Type B pancreatic cell (in vitro differentiated cells): ENCODE results near the gene CCDC33. TPM values are rescaled to one million over a fixed set of nuclear protein-coding genes. Genes with fewer than 3 reads are reported as not detected.
A peak's percentile ranks its signal among the peaks of the same experiment; 100 is the strongest.

ENCODE experiments used
- DNase-seq: peaks from one replicate; pipeline ENCODE4 v3.0.0; 2021; ENCODE audit warnings: mixed read lengths; ENCODE audit not compliant: unreplicated experiment; ENCODE audit errors: extremely low spot score
- H3K27ac Mint-ChIP-seq: 2 replicates; pipeline ENCODE4 v1.8.0; 2021; ENCODE audit warnings: mild to moderate bottlenecking, mixed read lengths
- H3K27me3 Mint-ChIP-seq: 2 replicates; pipeline ENCODE4 v1.8.0; 2021; ENCODE audit warnings: mixed read lengths
- H3K36me3 Mint-ChIP-seq: 2 replicates; pipeline ENCODE4 v1.8.0; 2021; ENCODE audit warnings: mixed read lengths
- H3K4me1 Mint-ChIP-seq: one replicate; pipeline ENCODE4 v1.8.0; 2021; ENCODE audit warnings: mixed read lengths; ENCODE audit not compliant: unreplicated experiment
- H3K4me3 Mint-ChIP-seq: 2 replicates; pipeline ENCODE4 v1.8.0; 2021; ENCODE audit warnings: mild to moderate bottlenecking, mixed read lengths
- H3K9me3 Mint-ChIP-seq: 2 replicates; pipeline ENCODE4 v1.8.0; 2021; ENCODE audit warnings: mixed read lengths
- CTCF ChIP-seq: fragments of 200-600 bp; sonication (generic); conservative IDR thresholded peaks from 2 replicates; pipeline ENCODE4 v1.5.0; 2021; ENCODE audit warnings: antibody characterized with exemption, mild to moderate bottlenecking
- total RNA-seq: library from RNA; stranded (reverse); gene quantifications from 2 replicates; pipeline ENCODE4 v1.2.1, GENCODE V29; 2021; ENCODE audit warnings: low replicate concordance

Gene CCDC33
- total RNA-seq, 1 donor from 2014 or later, result 5.0 TPM

GRCh38 chr15:74221399-74222239, 14.5 kb upstream of the CCDC33 start:
- Mint-ChIP-seq H3K27ac (peak overlapping the region; percentile 26), H3K9me3 (no peaks in the 10 kb centered on the region), H3K4me3 (peak overlapping the region; percentile 39), H3K27me3 (peaks cover 27% of the 10 kb centered on the region), H3K4me1 (peaks cover 69% of the 10 kb centered on the region), H3K36me3 (no peaks in the 10 kb centered on the region)
- no peak for TF ChIP-seq CTCF
- DNase-seq, result no peak

- peak overlapping the region; percentile 39 for H3K4me3 Mint-ChIP-seq
- H3K27ac Mint-ChIP-seq, result peak overlapping the region; percentile 90
- TF ChIP-seq CTCF, result no peak
- peaks cover 68% of the 10 kb centered on the region for H3K4me1 Mint-ChIP-seq
- peaks cover 32% of the 10 kb centered on the region for H3K27me3 Mint-ChIP-seq
- DNase-seq, result no peak
- H3K9me3 Mint-ChIP-seq, result no peaks in the 10 kb centered on the region
- no peaks in the 10 kb centered on the region for H3K36me3 Mint-ChIP-seq
Measured at GRCh38 chr15:74222240-74223119, 13.6 kb upstream of the CCDC33 start.

GRCh38 chr15:74225928-74226327, 10.2 kb upstream of the CCDC33 start:
- no peaks in the 10 kb centered on the region for H3K9me3 Mint-ChIP-seq
- peaks cover 29% of the 10 kb centered on the region for H3K27me3 Mint-ChIP-seq
- DNase-seq, result no peak
- no peak overlapping the region for H3K4me3 Mint-ChIP-seq
- H3K36me3 Mint-ChIP-seq, result no peaks in the 10 kb centered on the region
- no peak for TF ChIP-seq CTCF
- peaks cover 69% of the 10 kb centered on the region for H3K4me1 Mint-ChIP-seq
- H3K27ac Mint-ChIP-seq, result no peak overlapping the region

- Mint-ChIP-seq H3K4me3 (no peak overlapping the region), H3K27me3 (peaks cover 31% of the 10 kb centered on the region), H3K36me3 (no peaks in the 10 kb centered on the region), H3K9me3 (no peaks in the 10 kb centered on the region), H3K4me1 (peaks cover 60% of the 10 kb centered on the region), H3K27ac (no peak overlapping the region)
- DNase-seq, result no peak
- TF ChIP-seq CTCF, result no peak
Measured at GRCh38 chr15:74226761-74227540, 9.2 kb upstream of the CCDC33 start.

GRCh38 chr15:74227968-74228722, 8.0 kb upstream of the CCDC33 start:
- H3K4me3 Mint-ChIP-seq, result peak overlapping the region; percentile 48
- peak overlapping the region; percentile 35 for H3K27ac Mint-ChIP-seq
- H3K27me3 Mint-ChIP-seq, result peaks cover 34% of the 10 kb centered on the region

More at GRCh38 chr15:74227968-74228722, 8.0 kb upstream of the CCDC33 start:
- Mint-ChIP-seq H3K9me3 (no peaks in the 10 kb centered on the region), H3K36me3 (no peaks in the 10 kb centered on the region), H3K4me1 (peaks cover 58% of the 10 kb centered on the region)
- no peak for DNase-seq
- no peak for TF ChIP-seq CTCF
